ENCODE data around the gene KNCN. TPM values are rescaled to one million over a fixed set of nuclear protein-coding genes. Genes with fewer than 3 reads are reported as not detected.

KNCN gene
- total RNA-seq, 1 donor: not detected

DNA sequence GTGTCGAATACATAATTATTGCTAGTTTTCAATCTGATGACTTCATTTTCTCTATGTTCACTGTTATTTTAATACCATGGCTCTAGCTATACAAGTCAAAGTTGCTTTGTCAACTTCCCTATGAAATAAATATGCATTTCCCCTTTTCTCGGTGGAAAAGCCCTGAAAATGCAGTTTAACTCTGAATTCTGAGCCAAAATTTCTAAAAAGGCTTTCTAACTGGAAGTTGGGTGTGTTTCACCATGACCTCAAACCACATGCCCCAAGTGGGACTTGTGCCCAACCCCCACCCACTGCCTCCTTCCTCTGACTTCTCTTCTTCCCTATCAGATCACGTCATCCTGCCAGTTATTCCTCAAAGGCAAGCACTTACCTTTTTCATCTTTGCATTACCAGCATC is 43.7 kb upstream of the KNCN start:
- H3K27me3 ChIP-seq (ENCODE audit: insufficient read depth, low read length): no peaks in the 10 kb centered on the region
- peaks cover 28% of the 10 kb centered on the region for H3K36me3 ChIP-seq (ENCODE audit: insufficient read depth, low read length)
- no peak overlapping the region for H3K4me3 ChIP-seq (ENCODE audit: insufficient read depth, low read length)
- H3K27ac ChIP-seq (ENCODE audit: low read depth, low read length): no peak overlapping the region
- TF ChIP-seq, protein P1, sequence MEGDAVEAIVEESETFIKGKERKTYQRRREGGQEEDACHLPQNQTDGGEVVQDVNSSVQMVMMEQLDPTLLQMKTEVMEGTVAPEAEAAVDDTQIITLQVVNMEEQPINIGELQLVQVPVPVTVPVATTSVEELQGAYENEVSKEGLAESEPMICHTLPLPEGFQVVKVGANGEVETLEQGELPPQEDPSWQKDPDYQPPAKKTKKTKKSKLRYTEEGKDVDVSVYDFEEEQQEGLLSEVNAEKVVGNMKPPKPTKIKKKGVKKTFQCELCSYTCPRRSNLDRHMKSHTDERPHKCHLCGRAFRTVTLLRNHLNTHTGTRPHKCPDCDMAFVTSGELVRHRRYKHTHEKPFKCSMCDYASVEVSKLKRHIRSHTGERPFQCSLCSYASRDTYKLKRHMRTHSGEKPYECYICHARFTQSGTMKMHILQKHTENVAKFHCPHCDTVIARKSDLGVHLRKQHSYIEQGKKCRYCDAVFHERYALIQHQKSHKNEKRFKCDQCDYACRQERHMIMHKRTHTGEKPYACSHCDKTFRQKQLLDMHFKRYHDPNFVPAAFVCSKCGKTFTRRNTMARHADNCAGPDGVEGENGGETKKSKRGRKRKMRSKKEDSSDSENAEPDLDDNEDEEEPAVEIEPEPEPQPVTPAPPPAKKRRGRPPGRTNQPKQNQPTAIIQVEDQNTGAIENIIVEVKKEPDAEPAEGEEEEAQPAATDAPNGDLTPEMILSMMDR (IDR thresholded peaks at IDR 0.05; ENCODE audit: extremely low read depth, low read depth, low read length): no peak
- H2AFZ ChIP-seq (ENCODE audit: low read length): no peak overlapping the region
- H3K9me3 ChIP-seq (ENCODE audit: low read depth, low read length): no peaks in the 10 kb centered on the region
- H3K79me2 ChIP-seq (ENCODE audit: insufficient read depth, low read length): peaks cover 16% of the 10 kb centered on the region
- peaks cover 3% of the 10 kb centered on the region for H3K4me1 ChIP-seq (ENCODE audit: insufficient read depth, low read length)
- no peak for DNase-seq (ENCODE audit: insufficient read length, low spot score, missing footprints)
- H4K20me1 ChIP-seq (ENCODE audit: insufficient read depth, low read length): peaks cover 2% of the 10 kb centered on the region
- H3K4me2 ChIP-seq (ENCODE audit: insufficient read depth, low read length): no peak overlapping the region

DNA sequence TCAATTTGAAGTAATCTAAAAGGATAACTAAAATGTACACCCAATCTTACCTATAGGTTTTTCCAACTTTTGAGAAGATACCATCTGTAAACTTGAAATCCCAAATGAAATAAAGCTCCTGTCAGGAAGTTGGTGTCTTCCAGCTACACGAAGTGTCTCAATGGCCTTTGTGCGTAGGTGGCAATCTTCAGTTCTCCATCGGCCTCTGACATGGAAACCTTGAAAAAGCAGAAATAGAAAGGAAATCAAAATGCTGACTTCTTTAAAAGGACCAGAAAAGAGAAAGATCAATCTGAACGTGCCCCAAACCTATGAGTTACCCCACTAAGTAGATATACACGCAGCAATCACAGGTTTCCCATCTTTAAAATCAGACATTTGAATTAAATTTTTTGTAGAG is 42.6 kb upstream of the KNCN start:
- H3K4me2 ChIP-seq (ENCODE audit: insufficient read depth, low read length): no peak overlapping the region
- H3K27ac ChIP-seq (ENCODE audit: low read depth, low read length): no peak overlapping the region
- no peak overlapping the region for H3K4me3 ChIP-seq (ENCODE audit: insufficient read depth, low read length)
- no peak overlapping the region for H2AFZ ChIP-seq (ENCODE audit: low read length)
- H3K36me3 ChIP-seq (ENCODE audit: insufficient read depth, low read length): peaks cover 38% of the 10 kb centered on the region
- H3K79me2 ChIP-seq (ENCODE audit: insufficient read depth, low read length): peaks cover 12% of the 10 kb centered on the region
- H3K27me3 ChIP-seq (ENCODE audit: insufficient read depth, low read length): no peaks in the 10 kb centered on the region
- peaks cover 2% of the 10 kb centered on the region for H3K9me3 ChIP-seq (ENCODE audit: low read depth, low read length)
- TF ChIP-seq, protein P1 (IDR thresholded peaks at IDR 0.05; ENCODE audit: extremely low read depth, low read depth, low read length): no peak
- H4K20me1 ChIP-seq (ENCODE audit: insufficient read depth, low read length): no peaks in the 10 kb centered on the region
- peaks cover 3% of the 10 kb centered on the region for H3K4me1 ChIP-seq (ENCODE audit: insufficient read depth, low read length)
- DNase-seq (ENCODE audit: insufficient read length, low spot score, missing footprints): no peak

DNA sequence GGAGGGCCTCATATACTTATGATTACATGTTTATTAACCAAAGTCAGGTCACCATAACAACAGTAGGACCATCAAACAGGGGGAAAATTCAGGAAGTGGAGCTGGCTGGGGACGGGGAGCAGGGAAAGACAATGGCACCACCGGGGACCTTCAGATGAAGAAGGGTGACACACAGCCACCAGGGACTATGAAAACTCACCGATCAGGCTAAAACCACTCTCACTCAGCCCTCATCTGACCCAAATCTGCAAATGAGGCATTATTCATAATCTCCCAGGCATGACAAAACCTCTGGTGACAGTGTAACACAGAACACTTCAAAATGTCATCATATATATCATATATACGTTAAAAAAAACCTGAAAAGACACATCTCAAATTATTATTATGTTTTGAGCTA is 41.4 kb upstream of the KNCN start:
- Histone ChIP-seq H3K27ac (ENCODE audit: low read depth, low read length) (no peak overlapping the region), H2AFZ (ENCODE audit: low read length) (no peak overlapping the region), H3K4me1 (ENCODE audit: insufficient read depth, low read length) (peaks cover 3% of the 10 kb centered on the region), H3K27me3 (ENCODE audit: insufficient read depth, low read length) (no peaks in the 10 kb centered on the region), H3K36me3 (ENCODE audit: insufficient read depth, low read length) (peaks cover 38% of the 10 kb centered on the region), H3K79me2 (ENCODE audit: insufficient read depth, low read length) (peaks cover 6% of the 10 kb centered on the region), H3K9me3 (ENCODE audit: low read depth, low read length) (peaks cover 2% of the 10 kb centered on the region), H3K4me3 (ENCODE audit: insufficient read depth, low read length) (no peak overlapping the region), H4K20me1 (ENCODE audit: insufficient read depth, low read length) (no peaks in the 10 kb centered on the region), H3K4me2 (ENCODE audit: insufficient read depth, low read length) (no peak overlapping the region)
- TF ChIP-seq, protein P1 (IDR thresholded peaks at IDR 0.05; ENCODE audit: extremely low read depth, low read depth, low read length): no peak
- DNase-seq (ENCODE audit: insufficient read length, low spot score, missing footprints): no peak

DNA sequence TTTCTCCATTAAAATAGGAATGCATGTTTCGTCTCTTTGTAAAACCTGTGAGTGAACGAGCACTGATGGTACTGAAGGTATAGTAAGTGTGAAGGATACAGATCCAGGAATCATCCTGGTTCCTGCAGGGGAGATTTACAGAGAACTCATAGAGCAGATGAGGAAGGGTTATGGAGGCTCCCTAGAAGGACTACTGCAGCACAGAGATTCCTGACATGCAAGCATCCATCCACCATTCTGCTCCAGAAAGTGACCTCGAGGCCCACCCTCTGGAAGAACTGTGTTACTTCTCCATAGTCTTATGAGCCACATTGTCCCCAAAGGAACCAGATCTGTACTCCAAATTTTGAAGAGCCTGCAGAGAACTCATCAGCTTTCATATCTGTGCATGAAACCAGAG is 38.1 kb upstream of the KNCN start:
- Histone ChIP-seq H3K79me2 (ENCODE audit: insufficient read depth, low read length) (no peaks in the 10 kb centered on the region), H3K4me1 (ENCODE audit: insufficient read depth, low read length) (no peaks in the 10 kb centered on the region), H3K27ac (ENCODE audit: low read depth, low read length) (no peak overlapping the region), H3K27me3 (ENCODE audit: insufficient read depth, low read length) (no peaks in the 10 kb centered on the region), H3K9me3 (ENCODE audit: low read depth, low read length) (peaks cover 2% of the 10 kb centered on the region), H3K4me3 (ENCODE audit: insufficient read depth, low read length) (no peak overlapping the region), H3K4me2 (ENCODE audit: insufficient read depth, low read length) (no peak overlapping the region), H4K20me1 (ENCODE audit: insufficient read depth, low read length) (no peaks in the 10 kb centered on the region), H2AFZ (ENCODE audit: low read length) (no peak overlapping the region), H3K36me3 (ENCODE audit: insufficient read depth, low read length) (peaks cover 44% of the 10 kb centered on the region)
- TF ChIP-seq, protein P1 (IDR thresholded peaks at IDR 0.05; ENCODE audit: extremely low read depth, low read depth, low read length): no peak
- DNase-seq (ENCODE audit: insufficient read length, low spot score, missing footprints): no peak
